Measurements from ENCODE around the gene RHEB.

DNA sequence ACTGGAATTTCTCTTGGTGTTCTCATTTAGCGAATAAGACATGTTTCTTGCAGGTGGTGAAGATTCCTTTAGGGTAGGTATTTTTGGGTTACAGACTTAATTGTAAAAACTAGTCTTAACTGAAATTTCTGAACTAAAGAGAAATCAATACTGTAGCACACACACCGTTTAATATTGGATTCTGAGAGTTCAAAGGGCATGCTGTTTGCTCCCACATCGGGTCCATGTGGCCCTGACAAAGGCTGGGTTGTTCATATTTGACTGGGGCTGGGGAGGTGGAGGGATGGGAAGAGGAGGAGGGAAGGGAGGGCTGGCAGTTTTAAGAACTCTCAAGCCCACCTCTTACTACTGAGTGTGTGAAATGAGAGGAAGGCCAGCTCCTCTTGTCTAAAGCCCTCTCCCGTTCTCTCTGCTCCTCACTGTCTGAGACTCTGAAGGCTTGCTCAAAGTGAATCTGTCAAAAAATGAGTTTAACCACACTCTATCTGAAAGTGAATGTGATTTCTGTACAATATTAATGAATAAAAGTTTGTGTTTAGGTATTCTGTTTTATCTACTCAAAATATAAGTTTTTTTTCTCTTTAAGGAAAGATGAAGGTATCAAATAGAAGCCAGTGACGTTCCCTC, 40.0 kb upstream of the RHEB start:
- TF ChIP-seq EZH2 (IDR thresholded peaks at IDR 0.05; ENCODE audit: insufficient read depth, low read length) = no peak
- TF ChIP-seq, protein P1, sequence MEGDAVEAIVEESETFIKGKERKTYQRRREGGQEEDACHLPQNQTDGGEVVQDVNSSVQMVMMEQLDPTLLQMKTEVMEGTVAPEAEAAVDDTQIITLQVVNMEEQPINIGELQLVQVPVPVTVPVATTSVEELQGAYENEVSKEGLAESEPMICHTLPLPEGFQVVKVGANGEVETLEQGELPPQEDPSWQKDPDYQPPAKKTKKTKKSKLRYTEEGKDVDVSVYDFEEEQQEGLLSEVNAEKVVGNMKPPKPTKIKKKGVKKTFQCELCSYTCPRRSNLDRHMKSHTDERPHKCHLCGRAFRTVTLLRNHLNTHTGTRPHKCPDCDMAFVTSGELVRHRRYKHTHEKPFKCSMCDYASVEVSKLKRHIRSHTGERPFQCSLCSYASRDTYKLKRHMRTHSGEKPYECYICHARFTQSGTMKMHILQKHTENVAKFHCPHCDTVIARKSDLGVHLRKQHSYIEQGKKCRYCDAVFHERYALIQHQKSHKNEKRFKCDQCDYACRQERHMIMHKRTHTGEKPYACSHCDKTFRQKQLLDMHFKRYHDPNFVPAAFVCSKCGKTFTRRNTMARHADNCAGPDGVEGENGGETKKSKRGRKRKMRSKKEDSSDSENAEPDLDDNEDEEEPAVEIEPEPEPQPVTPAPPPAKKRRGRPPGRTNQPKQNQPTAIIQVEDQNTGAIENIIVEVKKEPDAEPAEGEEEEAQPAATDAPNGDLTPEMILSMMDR (IDR thresholded peaks at IDR 0.05; ENCODE audit: insufficient read depth, low read depth, low read length) = no peak

Measured in astrocyte (in vitro differentiated cells and primary cell).